Osteocyte (in vitro differentiated cells): ENCODE data around the gene TMPRSS4. TPM values are rescaled to one million over a fixed set of nuclear protein-coding genes. Genes with fewer than 3 reads are reported as not detected.

Source experiments
- DNase-seq: peaks from one replicate; pipeline ENCODE4 v3.0.0; 2021; ENCODE audit warnings: mixed read lengths; ENCODE audit not compliant: unreplicated experiment; ENCODE audit errors: extremely low spot score
- H3K27ac Mint-ChIP-seq: one replicate; pipeline ENCODE4 v1.8.0; 2021; ENCODE audit warnings: mild to moderate bottlenecking, mixed read lengths; ENCODE audit not compliant: unreplicated experiment
- H3K27me3 Mint-ChIP-seq: one replicate; pipeline ENCODE4 v1.8.0; 2021; ENCODE audit warnings: mixed read lengths; ENCODE audit not compliant: unreplicated experiment
- H3K36me3 Mint-ChIP-seq: one replicate; pipeline ENCODE4 v1.8.0; 2021; ENCODE audit warnings: mixed read lengths; ENCODE audit not compliant: unreplicated experiment
- H3K4me1 Mint-ChIP-seq: one replicate; pipeline ENCODE4 v1.8.0; 2021; ENCODE audit warnings: mixed read lengths; ENCODE audit not compliant: unreplicated experiment
- H3K4me3 Mint-ChIP-seq: one replicate; pipeline ENCODE4 v1.8.0; 2021; ENCODE audit warnings: mild to moderate bottlenecking, moderate library complexity, mixed read lengths; ENCODE audit not compliant: unreplicated experiment
- H3K9me3 Mint-ChIP-seq: one replicate; pipeline ENCODE4 v1.8.0; 2021; ENCODE audit warnings: mixed read lengths; ENCODE audit not compliant: unreplicated experiment
- total RNA-seq: library from RNA; stranded (reverse); gene quantifications from 2 replicates; pipeline ENCODE4 v1.2.1, GENCODE V29; 2021
- TF ChIP-seq, protein P1 (sequence below): fragments of 200-600 bp; sonication (generic); IDR thresholded peaks from 2 replicates; pipeline ENCODE4 v1.5.0; 2021; ENCODE audit warnings: antibody characterized with exemption, mild to moderate bottlenecking, moderate library complexity

TMPRSS4 gene
- total RNA-seq, 1 donor from 2014 or later, result not detected

DNA sequence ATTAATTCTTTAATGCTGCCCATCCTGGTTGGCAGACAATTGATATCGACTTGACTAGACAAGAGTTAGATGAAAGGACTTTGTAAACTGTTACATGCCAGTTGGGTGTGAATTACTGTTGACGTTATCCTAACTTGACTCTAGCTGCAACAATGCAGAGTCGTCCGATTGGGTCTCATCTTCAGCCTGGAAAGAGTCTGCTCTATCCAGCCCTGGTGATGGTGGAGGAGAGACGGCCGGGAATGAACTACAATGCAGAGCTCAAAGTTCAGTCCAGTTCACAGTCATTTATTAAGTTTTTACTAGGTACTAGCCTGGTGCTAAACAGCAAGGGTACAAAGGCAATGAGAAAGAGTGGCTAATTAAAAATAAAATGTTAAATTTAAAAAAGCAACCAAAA is 14.8 kb downstream of the TMPRSS4 start:
- H3K4me1 Mint-ChIP-seq, result no peaks in the 10 kb centered on the region
- no peaks in the 10 kb centered on the region for H3K27me3 Mint-ChIP-seq
- no peak overlapping the region for H3K27ac Mint-ChIP-seq
- DNase-seq, result no peak
- H3K36me3 Mint-ChIP-seq, result no peaks in the 10 kb centered on the region
- no peak overlapping the region for H3K4me3 Mint-ChIP-seq
- TF ChIP-seq, protein P1, sequence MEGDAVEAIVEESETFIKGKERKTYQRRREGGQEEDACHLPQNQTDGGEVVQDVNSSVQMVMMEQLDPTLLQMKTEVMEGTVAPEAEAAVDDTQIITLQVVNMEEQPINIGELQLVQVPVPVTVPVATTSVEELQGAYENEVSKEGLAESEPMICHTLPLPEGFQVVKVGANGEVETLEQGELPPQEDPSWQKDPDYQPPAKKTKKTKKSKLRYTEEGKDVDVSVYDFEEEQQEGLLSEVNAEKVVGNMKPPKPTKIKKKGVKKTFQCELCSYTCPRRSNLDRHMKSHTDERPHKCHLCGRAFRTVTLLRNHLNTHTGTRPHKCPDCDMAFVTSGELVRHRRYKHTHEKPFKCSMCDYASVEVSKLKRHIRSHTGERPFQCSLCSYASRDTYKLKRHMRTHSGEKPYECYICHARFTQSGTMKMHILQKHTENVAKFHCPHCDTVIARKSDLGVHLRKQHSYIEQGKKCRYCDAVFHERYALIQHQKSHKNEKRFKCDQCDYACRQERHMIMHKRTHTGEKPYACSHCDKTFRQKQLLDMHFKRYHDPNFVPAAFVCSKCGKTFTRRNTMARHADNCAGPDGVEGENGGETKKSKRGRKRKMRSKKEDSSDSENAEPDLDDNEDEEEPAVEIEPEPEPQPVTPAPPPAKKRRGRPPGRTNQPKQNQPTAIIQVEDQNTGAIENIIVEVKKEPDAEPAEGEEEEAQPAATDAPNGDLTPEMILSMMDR, result no peak
- no peaks in the 10 kb centered on the region for H3K9me3 Mint-ChIP-seq

DNA sequence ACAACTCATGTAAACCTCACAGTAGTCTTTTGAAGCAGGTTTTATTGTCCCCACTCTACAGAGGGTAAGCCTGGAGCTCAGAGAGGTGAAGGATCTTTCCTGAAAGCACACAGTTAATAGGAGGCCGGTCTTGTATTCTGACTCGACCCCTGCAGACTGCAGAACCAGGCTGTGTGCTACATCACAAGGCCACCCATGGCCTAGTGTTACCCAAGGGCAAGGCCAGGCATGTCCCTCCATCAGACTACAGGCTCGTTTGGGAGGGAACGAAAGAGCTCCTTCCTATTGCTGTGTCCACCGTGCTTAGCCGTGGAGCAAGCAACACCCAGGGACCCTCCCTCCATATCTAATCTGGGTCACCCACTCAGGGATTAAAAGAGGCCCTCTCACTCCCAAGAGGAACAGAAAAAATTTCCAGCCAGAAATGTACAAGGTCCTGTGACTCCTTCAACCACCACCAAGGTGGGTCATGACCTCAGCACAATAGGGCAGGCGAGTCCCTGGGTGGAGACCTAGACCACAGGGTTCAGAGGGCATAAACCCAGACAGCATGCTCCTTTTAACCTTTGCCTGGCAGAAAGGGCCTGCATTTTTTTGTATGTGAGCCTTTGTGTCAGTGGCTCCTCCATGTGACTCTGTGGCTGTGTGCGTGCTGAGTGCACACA is 16.2 kb downstream of the TMPRSS4 start:
- Mint-ChIP-seq H3K27ac (no peak overlapping the region), H3K4me3 (no peak overlapping the region), H3K9me3 (no peaks in the 10 kb centered on the region), H3K27me3 (peaks cover 10% of the 10 kb centered on the region), H3K4me1 (no peaks in the 10 kb centered on the region), H3K36me3 (no peaks in the 10 kb centered on the region)
- DNase-seq, result no peak
- TF ChIP-seq, protein P1, result no peak

DNA sequence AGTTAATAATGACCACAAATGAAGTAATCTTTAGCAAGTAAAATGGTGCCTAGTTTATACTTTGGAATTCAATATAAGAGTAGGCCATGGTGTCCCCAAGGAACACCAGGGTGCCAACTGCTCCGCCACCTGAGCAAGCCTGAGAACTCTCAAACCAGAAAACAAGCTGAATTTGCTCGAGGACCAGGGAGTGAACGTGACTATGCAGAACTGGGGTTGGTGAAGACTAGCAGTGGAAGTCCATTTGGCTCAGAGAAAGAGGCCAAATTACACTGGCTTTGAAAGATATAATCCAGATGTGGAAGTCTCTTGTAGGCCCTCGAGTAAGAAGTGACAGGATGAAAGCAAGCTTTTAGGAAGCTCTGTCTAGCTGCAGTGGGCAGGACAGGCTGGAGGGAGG is 18.6 kb downstream of the TMPRSS4 start:
- H3K9me3 Mint-ChIP-seq, result no peaks in the 10 kb centered on the region
- H3K27ac Mint-ChIP-seq, result no peak overlapping the region
- TF ChIP-seq, protein P1, result no peak
- no peak overlapping the region for H3K4me3 Mint-ChIP-seq
- no peak for DNase-seq
- no peaks in the 10 kb centered on the region for H3K4me1 Mint-ChIP-seq
- H3K27me3 Mint-ChIP-seq, result peaks cover 14% of the 10 kb centered on the region
- H3K36me3 Mint-ChIP-seq, result no peaks in the 10 kb centered on the region

DNA sequence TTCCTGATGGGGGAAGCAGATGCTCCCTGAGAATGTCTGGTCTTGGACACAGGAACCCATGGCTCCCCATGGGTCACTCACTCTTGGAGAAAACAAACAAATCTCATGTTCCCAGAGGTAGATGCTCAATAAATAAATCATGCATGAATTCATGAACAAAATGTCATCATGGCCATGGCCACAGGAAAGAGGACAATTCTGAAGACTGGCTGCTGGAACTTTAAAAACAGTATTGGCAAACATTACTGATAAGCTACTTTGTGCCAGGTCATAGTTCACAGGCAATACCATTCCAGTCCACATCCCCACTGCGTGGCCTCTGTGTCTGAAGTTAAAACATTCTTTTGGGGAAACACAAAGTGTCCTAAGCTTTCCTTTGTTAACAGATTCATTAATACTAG is 19.1 kb downstream of the TMPRSS4 start:
- H3K27me3 Mint-ChIP-seq, result peaks cover 15% of the 10 kb centered on the region
- H3K9me3 Mint-ChIP-seq, result no peaks in the 10 kb centered on the region
- no peak for DNase-seq
- no peaks in the 10 kb centered on the region for H3K4me1 Mint-ChIP-seq
- no peak overlapping the region for H3K4me3 Mint-ChIP-seq
- no peak overlapping the region for H3K27ac Mint-ChIP-seq
- no peaks in the 10 kb centered on the region for H3K36me3 Mint-ChIP-seq
- TF ChIP-seq, protein P1, result no peak

DNA sequence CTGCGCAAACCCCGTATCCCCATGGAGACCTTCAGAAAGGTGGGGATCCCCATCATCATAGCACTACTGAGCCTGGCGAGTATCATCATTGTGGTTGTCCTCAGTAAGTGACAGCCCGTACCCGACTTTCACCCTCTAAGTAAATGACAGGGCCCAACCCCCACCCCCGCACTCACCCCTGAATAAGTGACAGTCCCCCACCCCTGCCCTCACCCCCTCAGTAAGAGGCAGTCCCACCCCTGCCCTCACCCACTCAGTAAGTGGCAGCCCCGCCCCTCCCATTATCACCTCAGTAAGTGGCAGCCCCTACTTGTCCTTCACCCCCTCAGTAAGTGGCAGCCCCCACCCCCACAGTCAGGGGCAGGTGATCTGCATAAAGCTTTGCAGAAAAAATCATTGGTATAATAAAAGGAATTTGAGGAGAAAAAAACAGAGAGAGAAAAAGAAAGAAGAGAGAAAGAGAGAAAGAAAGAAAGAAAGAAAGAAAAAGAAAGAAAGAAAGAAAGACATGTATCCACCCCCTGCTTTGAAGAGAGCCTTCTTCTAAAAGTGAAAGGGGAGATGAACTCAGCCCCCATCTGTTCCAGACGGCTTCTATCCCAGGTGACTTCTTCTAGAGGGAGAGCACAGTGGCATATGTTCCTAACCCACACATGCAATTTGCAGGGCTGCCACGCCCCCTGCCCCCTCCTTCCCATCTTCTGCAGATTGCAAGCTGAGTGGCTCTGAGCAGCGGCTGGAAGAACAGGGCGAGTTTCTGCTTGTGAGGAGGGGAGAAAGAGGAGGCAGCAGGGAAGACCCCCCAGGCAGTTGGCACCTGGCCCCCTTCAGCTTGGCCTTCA is 22.3 kb downstream of the TMPRSS4 start:
- Mint-ChIP-seq H3K9me3 (no peaks in the 10 kb centered on the region), H3K4me1 (no peaks in the 10 kb centered on the region), H3K36me3 (no peaks in the 10 kb centered on the region), H3K27ac (no peak overlapping the region), H3K4me3 (no peak overlapping the region), H3K27me3 (peaks cover 22% of the 10 kb centered on the region)
- no peak for DNase-seq
- TF ChIP-seq, protein P1, result no peak
